HEK293T (cell line): ENCODE data around the gene MPL.

Experiments
- ELF4 ChIP-seq: fragments of 450-650 bp; IDR thresholded peaks from 2 replicates; pipeline ENCODE4 v1.6.1; 2017; ENCODE audit warnings: antibody characterized with exemption
- FOXA1 ChIP-seq: fragments of 450-650 bp; IDR thresholded peaks from 2 replicates; pipeline ENCODE4 v1.6.1; 2016; ENCODE audit warnings: mild to moderate bottlenecking
- FOXM1 ChIP-seq: fragments of 450-650 bp; IDR thresholded peaks from 2 replicates; pipeline ENCODE4 v1.6.1; 2017; ENCODE audit warnings: mild to moderate bottlenecking, borderline replicate concordance
- HDGF ChIP-seq: fragments of 450-650 bp; IDR thresholded peaks from 2 replicates; pipeline ENCODE4 v1.6.1; 2017; ENCODE audit warnings: antibody characterized with exemption, borderline replicate concordance
- LEF1 ChIP-seq: fragments of 450-650 bp; IDR thresholded peaks from 2 replicates; pipeline ENCODE4 v1.6.1; 2017; ENCODE audit warnings: mild to moderate bottlenecking, borderline replicate concordance
- SP1 ChIP-seq: fragments of 450-650 bp; IDR thresholded peaks from 2 replicates; pipeline ENCODE4 v1.6.1; 2017
- SUZ12 ChIP-seq: fragments of 450-650 bp; IDR thresholded peaks from 2 replicates; pipeline ENCODE4 v1.6.1; 2016; ENCODE audit warnings: mild to moderate bottlenecking
- TARDBP ChIP-seq: fragments of 450-650 bp; IDR thresholded peaks from 2 replicates; pipeline ENCODE4 v1.6.1; 2016

DNA sequence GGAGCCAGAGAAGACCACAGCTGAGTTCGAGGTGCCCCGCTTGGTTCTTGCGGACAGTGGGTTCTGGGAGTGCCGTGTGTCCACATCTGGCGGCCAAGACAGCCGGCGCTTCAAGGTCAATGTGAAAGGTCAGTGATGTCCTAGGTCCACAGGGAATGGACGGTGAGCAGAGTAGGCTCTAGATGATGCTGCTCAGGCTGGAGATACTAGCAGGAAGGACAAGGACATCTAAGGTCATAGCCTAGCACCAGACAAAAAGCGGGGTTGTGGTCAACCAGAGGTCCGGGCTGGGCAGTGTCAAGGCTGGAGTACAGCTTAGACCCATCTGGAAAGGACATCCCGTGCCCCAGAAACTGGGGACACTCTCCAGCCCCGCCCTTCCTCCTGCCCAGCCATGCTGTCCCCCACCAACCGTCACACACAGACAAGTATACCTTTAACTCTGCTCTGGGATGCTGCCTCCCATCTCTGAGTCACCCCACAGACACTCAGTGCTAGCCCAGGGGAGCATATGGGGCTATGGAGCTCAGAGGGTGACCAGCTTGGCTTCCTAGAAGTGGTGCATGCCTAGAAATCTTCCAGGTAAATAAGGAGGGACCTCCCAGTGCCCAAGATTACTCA lies 28.1 kb upstream of the MPL start:
- TF ChIP-seq ELF4 (no peak), FOXM1 (no peak), SP1 (no peak), HDGF (no peak), SUZ12 (no peak), TARDBP (no peak), LEF1 (no peak), FOXA1 (no peak)
